Measurements from ENCODE around the gene ERG. TPM values are rescaled to one million over a fixed set of nuclear protein-coding genes. Genes with fewer than 3 reads are reported as not detected.

ERG gene
- total and polyA plus RNA-seq, 7 donors: 2.7 to 14.5 (median 7.6) TPM

- ATAC-seq (no peak), DNase-seq (no peak)
- no peak overlapping the region for H3K4me3 ChIP-seq
- intact Hi-C loops (cut with DNase I): no loop called here
- H3K27me3 ChIP-seq (ENCODE audit: insufficient read depth in 3 of 3, low read length in 2 of 3): no peaks in the 10 kb centered on the region
- 65 to 82% (median 71%) methylated on average over 2 of the region's 2 CpGs for WGBS, 3 donors
- no peak for TF ChIP-seq CTCF (IDR thresholded peaks at IDR 0.05)
- no peaks in the 10 kb centered on the region for H3K4me1 ChIP-seq
- H3K27ac ChIP-seq: no peak overlapping the region
- no peaks in the 10 kb centered on the region for H3K36me3 ChIP-seq (ENCODE audit: insufficient read depth in 1 of 2, low read depth in 1 of 2)
- H3K9me3 ChIP-seq: no peaks in the 10 kb centered on the region
Observed at GRCh38 chr21:38389354-38389676, 109.0 kb downstream of the ERG start.

DNA sequence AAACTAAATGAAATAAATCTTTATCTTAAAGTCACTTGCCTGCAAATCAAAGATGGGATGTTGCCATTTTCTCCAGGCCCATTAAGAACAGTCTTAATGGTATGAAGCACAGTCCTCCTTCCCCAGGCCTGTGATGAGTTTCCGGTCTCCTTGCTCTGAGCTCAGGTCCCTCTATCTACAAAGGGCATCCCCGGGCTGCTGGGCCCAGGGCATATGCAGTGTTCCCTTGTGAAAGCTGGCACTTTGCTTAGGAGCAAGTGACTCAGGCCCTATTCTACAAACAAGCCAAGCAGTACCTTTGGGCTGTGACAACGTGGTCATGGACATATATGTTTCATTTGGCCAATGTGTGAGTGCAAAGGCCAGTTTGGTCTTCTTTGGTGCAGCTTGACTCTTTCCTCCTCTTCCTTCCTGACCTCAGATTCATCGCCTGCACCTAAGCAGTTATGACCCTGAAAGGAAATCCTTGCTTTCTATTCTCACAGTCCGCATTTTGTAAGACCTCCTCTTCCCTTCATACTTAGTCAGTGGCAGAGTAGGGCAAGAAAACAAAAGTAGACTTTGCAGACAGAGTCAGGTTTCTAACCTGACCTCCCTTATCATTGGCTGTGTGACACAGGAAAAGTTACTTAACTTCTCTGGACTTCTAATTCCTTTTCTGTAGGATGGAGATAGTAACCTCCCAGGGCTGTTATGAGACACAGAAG lies 109.5 kb downstream of the ERG start:
- H3K36me3 ChIP-seq (ENCODE audit: insufficient read depth in 1 of 2, low read depth in 1 of 2): no peaks in the 10 kb centered on the region
- ATAC-seq: no peak
- intact Hi-C loops (cut with DNase I): no loop called here

DNA sequence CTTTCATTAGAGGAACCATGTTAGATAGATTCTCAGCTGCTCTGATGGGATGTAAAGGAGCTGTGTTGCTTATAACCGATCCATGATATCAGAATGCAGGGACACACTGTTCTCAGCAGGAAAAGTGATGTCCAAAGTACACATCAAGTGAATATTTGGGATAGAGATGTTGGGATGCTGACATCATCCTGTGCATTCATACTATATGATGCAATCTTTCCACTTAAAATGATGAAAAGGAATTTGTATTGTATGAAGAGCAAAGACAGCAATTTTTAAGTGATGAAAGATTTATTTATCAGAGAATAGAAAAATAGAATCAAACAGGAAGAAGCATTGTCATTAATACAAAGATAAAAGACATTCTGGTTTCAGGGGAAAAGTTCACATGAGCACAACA lies 110.1 kb downstream of the ERG start:
- TF ChIP-seq CTCF (IDR thresholded peaks at IDR 0.05): no peak
- DNase-seq (no peak), ATAC-seq (no peak)
- no peak overlapping the region for H3K27ac ChIP-seq
- 64 to 81% (median 67%) methylated on average over 1 of the region's 1 CpG for WGBS, 3 donors
- intact Hi-C loops (cut with DNase I): no loop called here
- no peaks in the 10 kb centered on the region for H3K9me3 ChIP-seq
- no peaks in the 10 kb centered on the region for H3K36me3 ChIP-seq (ENCODE audit: insufficient read depth in 1 of 2, low read depth in 1 of 2)
- no peak overlapping the region for H3K4me3 ChIP-seq
- no peaks in the 10 kb centered on the region for H3K4me1 ChIP-seq
- peaks cover 0 to 1% (median 0%) of the 10 kb centered on the region in 3 donors for H3K27me3 ChIP-seq (ENCODE audit: insufficient read depth in 3 of 3, low read length in 2 of 3)

More for the DNA sequence above, 109.5 kb downstream of the ERG start:
- WGBS, 3 donors: 68 to 76% (median 70%) methylated on average over 5 of the region's 5 CpGs
- Histone ChIP-seq H3K27me3 (ENCODE audit: insufficient read depth in 3 of 3, low read length in 2 of 3) (peaks cover 0 to 1% (median 0%) of the 10 kb centered on the region in 3 donors), H3K4me3 (no peak overlapping the region), H3K27ac (no peak overlapping the region), H3K9me3 (no peaks in the 10 kb centered on the region), H3K4me1 (no peaks in the 10 kb centered on the region)
- no peak for TF ChIP-seq CTCF (IDR thresholded peaks at IDR 0.05)
- no peak for DNase-seq

DNA sequence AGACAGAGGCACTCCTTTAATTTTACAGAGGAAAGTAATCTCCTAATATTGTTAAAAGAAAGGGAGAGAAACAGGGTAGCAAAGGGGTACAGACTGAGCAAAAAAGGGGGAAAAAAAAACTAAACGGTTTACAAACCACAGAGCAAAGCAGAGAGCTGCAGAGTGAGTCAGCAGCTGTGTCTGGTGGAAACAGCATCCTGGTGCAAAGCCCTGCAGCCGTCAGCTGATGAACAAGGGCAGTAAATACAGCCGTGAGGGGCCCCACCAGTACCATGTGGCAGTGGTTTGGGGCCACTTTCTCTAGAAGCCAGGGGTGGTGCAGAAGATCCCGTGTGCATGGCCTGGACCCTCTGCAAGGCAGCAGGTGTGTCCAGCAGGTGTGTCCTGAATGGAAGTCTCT lies 111.3 kb downstream of the ERG start:
- no peaks in the 10 kb centered on the region for H3K4me1 ChIP-seq
- WGBS, 3 donors: 35 to 46% (median 44%) methylated on average over 4 of the region's 4 CpGs
- no peak overlapping the region for H3K4me3 ChIP-seq
- intact Hi-C loops (cut with DNase I): no loop called here
- H3K27ac ChIP-seq: no peak overlapping the region
- no peaks in the 10 kb centered on the region for H3K9me3 ChIP-seq
- peaks cover 0 to 1% (median 0%) of the 10 kb centered on the region in 3 donors for H3K27me3 ChIP-seq (ENCODE audit: insufficient read depth in 3 of 3, low read length in 2 of 3)
- H3K36me3 ChIP-seq (ENCODE audit: insufficient read depth in 1 of 2, low read depth in 1 of 2): no peaks in the 10 kb centered on the region
- ATAC-seq (no peak), DNase-seq (no peak)
- no peak for TF ChIP-seq CTCF (IDR thresholded peaks at IDR 0.05)
